ENCODE results near the gene NTMT1.

GRCh38 chr9:129606161-129607026 lies 19.6 kb upstream of the NTMT1 start:
- no peak for TF ChIP-seq POLR2A (IDR thresholded peaks at IDR 0.05)
- TF ChIP-seq CTCF (IDR thresholded peaks at IDR 0.05) = no peak

All from ovary (tissue), 3 donors.